A549 treated with CpdA at 1 μM for 4 hours (cell line): ENCODE measurements around the gene BCKDHB. TPM values are rescaled to one million over a fixed set of nuclear protein-coding genes. Genes with fewer than 3 reads are reported as not detected.

Experiments
- total RNA-seq: library from RNA; stranded (reverse); fragments of 200-300 nt; extraction: Qiagen RNA extraction; gene quantifications from 5 replicates; pipeline ENCODE4 v1.2.3, GENCODE V29; 2022; ENCODE audit warnings: low read depth

BCKDHB gene
- total RNA-seq: 4.8 to 9.2 TPM (median 5.5 TPM) in 5 replicates

GRCh38 chr6:80106418-80107235 lies at the start of gene BCKDHB:
TSS of gene BCKDHB (plus strand) at chr6:80106671. CDS start at chr6:80106694, 23 bp downstream.

Other genes starting within 250 kb of the BCKDHB start
- gene ELOVL4, start 159.1 kb upstream of the BCKDHB start, total RNA-seq: 1.5 to 2.0 TPM (median 1.7 TPM) in 5 replicates
- 18.4 to 22.5 TPM (median 19.3 TPM) in 5 replicates for gene TTK, start 102.0 kb upstream of the BCKDHB start, total RNA-seq